K562 (cell line): Measurements from ENCODE around the gene CACYBP. TPM values are rescaled to one million over a fixed set of nuclear protein-coding genes. Genes with fewer than 3 reads are reported as not detected.

ENCODE experiments used
- ATF7 ChIP-seq: fragments of 450-650 bp; IDR thresholded peaks from 2 replicates; pipeline ENCODE4 v1.7.1; 2014; ENCODE audit warnings: mild to moderate bottlenecking, moderate library complexity
- ETS2 ChIP-seq: IDR thresholded peaks from 2 replicates; pipeline ENCODE4 v1.6.1; 2016; ENCODE audit warnings: borderline replicate concordance, missing genetic modification characterization, mild to moderate bottlenecking, moderate library complexity, missing compliant biosample characterization; ENCODE audit not compliant: poor library complexity, severe bottlenecking
- FOS ChIP-seq: IDR thresholded peaks from 3 replicates; pipeline ENCODE4 v1.6.1; 2011; ENCODE audit not compliant: insufficient read length; ENCODE audit errors: extremely low read depth
- JUN ChIP-seq, 2 experiments: sonication (generic) in 1 of 2; formaldehyde crosslinking in 1 of 2; IDR thresholded peaks; 2 replicates each; pipeline versions ENCODE4 v1.6.1 to v1.8.0; 2012 to 2022; ENCODE audit warnings: borderline replicate concordance in 2 of 2, mild to moderate bottlenecking in 2 of 2, improper control_type of control experiment in 1 of 2, low read depth in 1 of 2, low read length in 1 of 2, missing genetic modification reagents in 1 of 2
- MYC ChIP-seq, 2 experiments: fragments of 250-450 bp in 1 of 2; sonication (Bioruptor Pico) in 1 of 2; IDR thresholded peaks; 2 replicates each; pipeline versions ENCODE4 v1.5.1 to v1.6.1; 2012 to 2021; ENCODE audit warnings: low read depth in 2 of 2, borderline replicate concordance in 1 of 2, improper control_type of control experiment in 1 of 2, low read length in 1 of 2, mild to moderate bottlenecking in 1 of 2, moderate library complexity in 1 of 2
- NFRKB ChIP-seq: fragments of 450-650 bp; IDR thresholded peaks from 2 replicates; pipeline ENCODE4 v1.6.1; 2016; ENCODE audit warnings: low read depth
- TEAD2 ChIP-seq: fragments of 450-650 bp; IDR thresholded peaks from 2 replicates; pipeline ENCODE4 v1.6.1; 2016; ENCODE audit warnings: missing genetic modification characterization, control low read depth, missing compliant biosample characterization
- TRIM24 ChIP-seq, 2 experiments: fragments of 450-650 bp; IDR thresholded peaks; 2 replicates each; pipeline ENCODE4 v1.6.1; 2016
- ZFP36 ChIP-seq: fragments of 150-350 bp; IDR thresholded peaks from 2 replicates; pipeline ENCODE4 v1.6.1; 2018; ENCODE audit warnings: low read length, low read depth; ENCODE audit not compliant: partially characterized antibody
- ZFPM2 ChIP-seq: fragments of 250-450 bp; sonication (Bioruptor Pico); IDR thresholded peaks from 2 replicates; pipeline ENCODE4 v1.5.1; 2022; ENCODE audit warnings: mild to moderate bottlenecking
- ZNF263 ChIP-seq: sonication (generic); formaldehyde crosslinking; IDR thresholded peaks from 2 replicates; pipeline ENCODE4 v1.8.0; 2022; ENCODE audit warnings: mild to moderate bottlenecking, missing genetic modification reagents, borderline replicate concordance
- ZNF354B ChIP-seq: fragments of 250-450 bp; sonication (Bioruptor Pico); IDR thresholded peaks from 2 replicates; pipeline ENCODE4 v1.4.0; 2020
- polyA plus RNA-seq, 8 experiments: library from polyadenylated mRNA; depleted of rRNA in 4 of 8; stranded (reverse) in 5 of 8; unstranded in 3 of 8; fragments of >200 nt; fragmentation: Nextera tagmentation in 2 of 8; fragmentation: Illumina TruSeq in 1 of 8; extraction: Ambion mirVana in 2 of 8; extraction: Trizol in 1 of 8; gene quantifications; 2 replicates each; pipeline versions ENCODE4 v1.2.1 to v1.2.3, GENCODE V29; 2011 to 2014; ENCODE audit warnings: inconsistent platforms in 1 of 8, missing spikeins in 1 of 8
- total RNA-seq, 7 experiments: library from RNA; depleted of rRNA in 6 of 7; stranded (reverse); fragments of >200 nt in 6 of 7; fragmentation: Illumina TruSeq in 2 of 7; extraction: Trizol in 2 of 7; gene quantifications; 2 replicates each; pipeline versions ENCODE4 v1.2.1 to v1.2.3, GENCODE V29; 2011 to 2021; ENCODE audit warnings: low replicate concordance in 1 of 7
- TF ChIP-seq, protein P1 (sequence below), 2 experiments: fragments of 450-650 bp; formaldehyde crosslinking in 1 of 2; IDR thresholded peaks; 2 replicates each; pipeline versions ENCODE4 v1.4.0 to v1.6.1; 2014 to 2020; ENCODE audit warnings: mild to moderate bottlenecking in 2 of 2, borderline replicate concordance in 1 of 2, low read depth in 1 of 2
- TF ChIP-seq, protein P2 (sequence below): fragments of 450-650 bp; IDR thresholded peaks from 2 replicates; pipeline ENCODE4 v1.6.1; 2016
- TF ChIP-seq, protein P3 (sequence below): fragments of 450-650 bp; formaldehyde crosslinking; IDR thresholded peaks from 2 replicates; pipeline ENCODE4 v1.4.0; 2022; ENCODE audit warnings: missing genetic modification characterization
- TF ChIP-seq, protein P4 (sequence below): conservative IDR thresholded peaks from 2 replicates; pipeline ENCODE4 v1.6.1; 2011; ENCODE audit warnings: low read depth, mild to moderate bottlenecking, low read length; ENCODE audit not compliant: control insufficient read depth

Gene CACYBP
- total and polyA plus RNA-seq, 9 of the 15 experiments (the other 6 are each of a cell fraction or from before 2014, with no cell fraction given): 147 to 1,576 (median 488) TPM

DNA sequence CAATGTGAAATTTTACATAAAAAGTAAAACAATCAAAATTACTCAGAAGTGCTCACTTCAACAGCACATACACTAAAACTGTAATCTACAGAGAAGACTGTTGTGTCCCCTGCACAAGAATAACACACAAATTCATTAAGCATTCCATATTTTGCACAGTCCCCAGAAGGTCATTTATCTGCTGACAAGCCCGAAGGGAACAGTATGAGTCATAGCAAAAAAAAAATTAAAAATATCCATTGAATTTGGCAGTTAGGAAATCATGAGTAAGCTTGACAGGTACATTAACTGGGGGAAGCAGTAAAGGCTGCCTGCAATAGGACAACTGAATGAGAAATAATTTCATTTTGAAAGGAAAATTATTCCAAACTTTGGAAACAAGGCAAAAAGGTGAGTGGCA, 3.3 kb upstream of the CACYBP start (continued):
- TF ChIP-seq, protein P1, sequence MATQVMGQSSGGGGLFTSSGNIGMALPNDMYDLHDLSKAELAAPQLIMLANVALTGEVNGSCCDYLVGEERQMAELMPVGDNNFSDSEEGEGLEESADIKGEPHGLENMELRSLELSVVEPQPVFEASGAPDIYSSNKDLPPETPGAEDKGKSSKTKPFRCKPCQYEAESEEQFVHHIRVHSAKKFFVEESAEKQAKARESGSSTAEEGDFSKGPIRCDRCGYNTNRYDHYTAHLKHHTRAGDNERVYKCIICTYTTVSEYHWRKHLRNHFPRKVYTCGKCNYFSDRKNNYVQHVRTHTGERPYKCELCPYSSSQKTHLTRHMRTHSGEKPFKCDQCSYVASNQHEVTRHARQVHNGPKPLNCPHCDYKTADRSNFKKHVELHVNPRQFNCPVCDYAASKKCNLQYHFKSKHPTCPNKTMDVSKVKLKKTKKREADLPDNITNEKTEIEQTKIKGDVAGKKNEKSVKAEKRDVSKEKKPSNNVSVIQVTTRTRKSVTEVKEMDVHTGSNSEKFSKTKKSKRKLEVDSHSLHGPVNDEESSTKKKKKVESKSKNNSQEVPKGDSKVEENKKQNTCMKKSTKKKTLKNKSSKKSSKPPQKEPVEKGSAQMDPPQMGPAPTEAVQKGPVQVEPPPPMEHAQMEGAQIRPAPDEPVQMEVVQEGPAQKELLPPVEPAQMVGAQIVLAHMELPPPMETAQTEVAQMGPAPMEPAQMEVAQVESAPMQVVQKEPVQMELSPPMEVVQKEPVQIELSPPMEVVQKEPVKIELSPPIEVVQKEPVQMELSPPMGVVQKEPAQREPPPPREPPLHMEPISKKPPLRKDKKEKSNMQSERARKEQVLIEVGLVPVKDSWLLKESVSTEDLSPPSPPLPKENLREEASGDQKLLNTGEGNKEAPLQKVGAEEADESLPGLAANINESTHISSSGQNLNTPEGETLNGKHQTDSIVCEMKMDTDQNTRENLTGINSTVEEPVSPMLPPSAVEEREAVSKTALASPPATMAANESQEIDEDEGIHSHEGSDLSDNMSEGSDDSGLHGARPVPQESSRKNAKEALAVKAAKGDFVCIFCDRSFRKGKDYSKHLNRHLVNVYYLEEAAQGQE (IDR thresholded peaks at IDR 0.05; ENCODE audit: borderline replicate concordance): no peak
- TF ChIP-seq, protein P1 (CRISPR knock-in tag; IDR thresholded peaks at IDR 0.05; ENCODE audit: low read depth): no peak
- TF ChIP-seq ZFPM2 (CRISPR knock-in tag) (no peak), FOS (peak; percentile 24), TEAD2 (tag) (no peak), ETS2 (tag) (no peak), JUN (IDR thresholded peaks at IDR 0.05; ENCODE audit: borderline replicate concordance, low read depth, low read length) (peak; percentile 79), JUN (CRISPR knock-in tag; IDR thresholded peaks at IDR 0.05; ENCODE audit: borderline replicate concordance) (no peak), ZFP36 (peak; percentile 13), ZNF263 (CRISPR knock-in tag) (no peak), NFRKB (no peak), TRIM24 (IDR thresholded peaks at IDR 0.05) (peak; percentile 38 to 47; a peak in 2 of 4 replicates), ZNF354B (CRISPR knock-in tag) (no peak), ATF7 (peak; percentile 31; the same call in 1 of the 2 replicates), MYC (IDR thresholded peaks at IDR 0.05; ENCODE audit: low read depth, low read length) (no peak), MYC (CRISPR knock-in tag; IDR thresholded peaks at IDR 0.05; ENCODE audit: borderline replicate concordance, low read depth) (no peak)
- TF ChIP-seq, protein P2, sequence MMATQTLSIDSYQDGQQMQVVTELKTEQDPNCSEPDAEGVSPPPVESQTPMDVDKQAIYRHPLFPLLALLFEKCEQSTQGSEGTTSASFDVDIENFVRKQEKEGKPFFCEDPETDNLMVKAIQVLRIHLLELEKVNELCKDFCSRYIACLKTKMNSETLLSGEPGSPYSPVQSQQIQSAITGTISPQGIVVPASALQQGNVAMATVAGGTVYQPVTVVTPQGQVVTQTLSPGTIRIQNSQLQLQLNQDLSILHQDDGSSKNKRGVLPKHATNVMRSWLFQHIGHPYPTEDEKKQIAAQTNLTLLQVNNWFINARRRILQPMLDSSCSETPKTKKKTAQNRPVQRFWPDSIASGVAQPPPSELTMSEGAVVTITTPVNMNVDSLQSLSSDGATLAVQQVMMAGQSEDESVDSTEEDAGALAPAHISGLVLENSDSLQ: peak; percentile 86
- TF ChIP-seq, protein P3, sequence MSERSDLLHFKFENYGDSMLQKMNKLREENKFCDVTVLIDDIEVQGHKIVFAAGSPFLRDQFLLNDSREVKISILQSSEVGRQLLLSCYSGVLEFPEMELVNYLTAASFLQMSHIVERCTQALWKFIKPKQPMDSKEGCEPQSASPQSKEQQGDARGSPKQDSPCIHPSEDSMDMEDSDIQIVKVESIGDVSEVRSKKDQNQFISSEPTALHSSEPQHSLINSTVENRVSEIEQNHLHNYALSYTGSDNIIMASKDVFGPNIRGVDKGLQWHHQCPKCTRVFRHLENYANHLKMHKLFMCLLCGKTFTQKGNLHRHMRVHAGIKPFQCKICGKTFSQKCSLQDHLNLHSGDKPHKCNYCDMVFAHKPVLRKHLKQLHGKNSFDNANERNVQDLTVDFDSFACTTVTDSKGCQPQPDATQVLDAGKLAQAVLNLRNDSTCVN (CRISPR knock-in tag): no peak
- TF ChIP-seq, protein P4, sequence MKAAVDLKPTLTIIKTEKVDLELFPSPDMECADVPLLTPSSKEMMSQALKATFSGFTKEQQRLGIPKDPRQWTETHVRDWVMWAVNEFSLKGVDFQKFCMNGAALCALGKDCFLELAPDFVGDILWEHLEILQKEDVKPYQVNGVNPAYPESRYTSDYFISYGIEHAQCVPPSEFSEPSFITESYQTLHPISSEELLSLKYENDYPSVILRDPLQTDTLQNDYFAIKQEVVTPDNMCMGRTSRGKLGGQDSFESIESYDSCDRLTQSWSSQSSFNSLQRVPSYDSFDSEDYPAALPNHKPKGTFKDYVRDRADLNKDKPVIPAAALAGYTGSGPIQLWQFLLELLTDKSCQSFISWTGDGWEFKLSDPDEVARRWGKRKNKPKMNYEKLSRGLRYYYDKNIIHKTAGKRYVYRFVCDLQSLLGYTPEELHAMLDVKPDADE: no peak
